Measurements from ENCODE around the gene CEP63. TPM values are rescaled to one million over a fixed set of nuclear protein-coding genes. Genes with fewer than 3 reads are reported as not detected.
"Not testable (repeated sequence)": the region's sequence is repeated elsewhere in the genome, so short reads cannot be mapped to it uniquely, and the experiment has no call there.

The CEP63 gene
- total RNA-seq, 1 experiment from 2014 or later = 19.1 TPM

GRCh38 chr3:134592806-134593205, 106.9 kb downstream of the CEP63 start:
- TF ChIP-seq CBX3 (IDR thresholded peaks at IDR 0.05; ENCODE audit: low read depth) = no peak
- no peak for TF ChIP-seq SP1 (IDR thresholded peaks at IDR 0.05; ENCODE audit: low read depth)
- TF ChIP-seq POLR2AphosphoS5 (IDR thresholded peaks at IDR 0.05; ENCODE audit: low read depth, low read length) = no peak
- intact Hi-C loops (cut with micrococcal nuclease) = no loop called here
- Histone ChIP-seq H3K4me3 (replicated peaks in 1 of 2; ENCODE audit: low read depth in 1 of 2, low read length in 2 of 2) (no peak overlapping the region), H3K36me3 (ENCODE audit: control insufficient read depth in 1 of 2, insufficient read depth in 2 of 2, low read length in 2 of 2) (no peaks in the 10 kb centered on the region), H4K20me1 (ENCODE audit: insufficient read depth) (no peaks in the 10 kb centered on the region), H2AFZ (ENCODE audit: low read depth, low read length, poor library complexity, severe bottlenecking) (no peak overlapping the region), H3K79me2 (ENCODE audit: insufficient read depth, low read length) (no peaks in the 10 kb centered on the region), H3K27me3 (ENCODE audit: insufficient read depth, low read length) (no peaks in the 10 kb centered on the region; the same call in 1 of the 2 replicates), H3K27ac (ENCODE audit: low read depth, low read length) (no peak overlapping the region), H3K9me2 (ENCODE audit: insufficient read depth) (no peaks in the 10 kb centered on the region), H3K9ac (ENCODE audit: low read length) (no peak overlapping the region), H3K9me3 (ENCODE audit: control insufficient read depth in 1 of 2, insufficient read depth in 1 of 2, low read depth in 1 of 2, low read length in 2 of 2) (no peaks in the 10 kb centered on the region), H3K4me2 (ENCODE audit: low read length) (no peak overlapping the region), H3K4me1 (ENCODE audit: control insufficient read depth in 1 of 2, insufficient read depth in 2 of 2, low read length in 2 of 2) (no peaks in the 10 kb centered on the region)
- POLR2A ChIA-PET = no interaction called here
- RAD21 ChIA-PET (ENCODE audit: low non-redundant PET in 1 of 2, low total read pairs in 2 of 2, uncharacterized antibody in 2 of 2, unreplicated experiment in 2 of 2) = no interaction called here
- no TSS peak for BruUV-seq (replicated peaks)
- CTCF ChIA-PET = no interaction called here
- no peak for ATAC-seq
- no peak for DNase-seq (ENCODE audit: low read depth, low spot score)

GRCh38 chr3:134594331-134594741, 108.5 kb downstream of the CEP63 start:
- RAD21 ChIA-PET (ENCODE audit: low non-redundant PET in 1 of 2, low total read pairs in 2 of 2, uncharacterized antibody in 2 of 2, unreplicated experiment in 2 of 2) = no interaction called here
- no peaks in the 10 kb centered on the region for H3K36me3 ChIP-seq (ENCODE audit: control insufficient read depth in 1 of 2, insufficient read depth in 2 of 2, low read length in 2 of 2)
- H3K9me2 ChIP-seq (ENCODE audit: insufficient read depth) = no peaks in the 10 kb centered on the region
- no peaks in the 10 kb centered on the region for H4K20me1 ChIP-seq (ENCODE audit: insufficient read depth)
- no peak overlapping the region for H3K9ac ChIP-seq (ENCODE audit: low read length)
- CTCF ChIA-PET = interaction anchor here (0.9 kb wide), 1 partner anchor 67 kb away, joined by 3 read pairs; no protein-coding TSS in a partner anchor
- no peaks in the 10 kb centered on the region for H3K9me3 ChIP-seq (ENCODE audit: control insufficient read depth in 1 of 2, insufficient read depth in 1 of 2, low read depth in 1 of 2, low read length in 2 of 2)
- POLR2A ChIA-PET = no interaction called here
- H3K79me2 ChIP-seq (ENCODE audit: insufficient read depth, low read length) = no peaks in the 10 kb centered on the region
- H3K27me3 ChIP-seq (ENCODE audit: insufficient read depth, low read length) = peaks cover 3% of the 10 kb centered on the region; the same call in 1 of the 2 replicates
- H3K27ac ChIP-seq (ENCODE audit: low read depth, low read length) = no peak overlapping the region
- no peaks in the 10 kb centered on the region for H3K4me1 ChIP-seq (ENCODE audit: control insufficient read depth in 1 of 2, insufficient read depth in 2 of 2, low read length in 2 of 2)
- no peak for DNase-seq (ENCODE audit: low read depth, low spot score)
- H2AFZ ChIP-seq (ENCODE audit: low read depth, low read length, poor library complexity, severe bottlenecking) = no peak overlapping the region
- no peak for ATAC-seq
- BruUV-seq (replicated peaks) = no TSS peak
- no peak overlapping the region for H3K4me2 ChIP-seq (ENCODE audit: low read length)
- H3K4me3 ChIP-seq (replicated peaks in 1 of 2; ENCODE audit: low read depth in 1 of 2, low read length in 2 of 2) = no peak overlapping the region
- TF ChIP-seq MAX (IDR thresholded peaks at IDR 0.05) (no peak), CBX3 (IDR thresholded peaks at IDR 0.05; ENCODE audit: low read depth) (no peak), SRF (IDR thresholded peaks at IDR 0.05; ENCODE audit: low read depth) (no peak), EGR1 (IDR thresholded peaks at IDR 0.05; ENCODE audit: low read depth) (no peak), POLR2AphosphoS5 (IDR thresholded peaks at IDR 0.05; ENCODE audit: low read depth, low read length) (no peak)
- intact Hi-C loops (cut with micrococcal nuclease) = no loop called here

- CTCF ChIA-PET = interaction anchor here (0.9 kb wide), 1 partner anchor 67 kb away, joined by 3 read pairs; no protein-coding TSS in a partner anchor
- H3K79me2 ChIP-seq (ENCODE audit: insufficient read depth, low read length); H3K27me3 ChIP-seq (ENCODE audit: insufficient read depth, low read length); H3K9me3 ChIP-seq (ENCODE audit: control insufficient read depth in 1 of 2, insufficient read depth in 1 of 2, low read depth in 1 of 2, low read length in 2 of 2); H3K4me2 ChIP-seq (ENCODE audit: low read length); POLR2A ChIA-PET; BruUV-seq (replicated peaks); H2AFZ ChIP-seq (ENCODE audit: low read depth, low read length, poor library complexity, severe bottlenecking); H4K20me1 ChIP-seq (ENCODE audit: insufficient read depth); H3K9ac ChIP-seq (ENCODE audit: low read length); ATAC-seq; H3K4me1 ChIP-seq (ENCODE audit: control insufficient read depth in 1 of 2, insufficient read depth in 2 of 2, low read length in 2 of 2); H3K4me3 ChIP-seq (replicated peaks in 1 of 2; ENCODE audit: low read depth in 1 of 2, low read length in 2 of 2); RAD21 ChIA-PET (ENCODE audit: low non-redundant PET in 1 of 2, low total read pairs in 2 of 2, uncharacterized antibody in 2 of 2, unreplicated experiment in 2 of 2); H3K9me2 ChIP-seq (ENCODE audit: insufficient read depth); H3K27ac ChIP-seq (ENCODE audit: low read depth, low read length); intact Hi-C loops (cut with micrococcal nuclease); H3K36me3 ChIP-seq (ENCODE audit: control insufficient read depth in 1 of 2, insufficient read depth in 2 of 2, low read length in 2 of 2); DNase-seq (ENCODE audit: low read depth, low spot score): not testable (repeated sequence)
Measured at GRCh38 chr3:134594986-134595385, 109.1 kb downstream of the CEP63 start.

Measured in HCT116 (cell line).